Right lobe of liver (tissue), 6 donors: ENCODE measurements around the gene NIPA2. TPM values are rescaled to one million over a fixed set of nuclear protein-coding genes. Genes with fewer than 3 reads are reported as not detected.
"Not testable (repeated sequence)": the region's sequence is repeated elsewhere in the genome, so short reads cannot be mapped to it uniquely, and the experiment has no call there.

ENCODE experiments used
- ATAC-seq, 4 donors: fragments of 200-7000 bp; cut with Tn5 transposase; one replicate each; pipeline ENCODE4 v1.9.1; 2020; ENCODE audit warnings: mild to moderate bottlenecking in 4 of 4, moderate library complexity in 4 of 4
- DNase-seq, 3 donors: peaks; one replicate each; pipeline ENCODE4 v3.0.0-alpha.2; 2020
- H3K27ac ChIP-seq, 3 donors: fragments of 200-600 bp; one replicate each; pipeline ENCODE4 v1.8.0; 2022
- H3K27me3 ChIP-seq, 2 donors: fragments of 200-600 bp; one replicate each; pipeline ENCODE4 v1.8.0; 2022
- H3K36me3 ChIP-seq, 4 donors: fragments of 200-600 bp; sonication (generic) in 1 of 4; one replicate each; pipeline versions ENCODE4 v1.5.1 to v1.8.0; 2017 to 2022; ENCODE audit warnings: control low read depth in 1 of 4
- H3K4me1 ChIP-seq, 4 donors: fragments of 200-600 bp; sonication (generic) in 1 of 4; one replicate each; pipeline versions ENCODE4 v1.5.1 to v1.8.0; 2017 to 2022; ENCODE audit warnings: control low read depth in 1 of 4
- H3K4me3 ChIP-seq, 3 donors: fragments of 200-600 bp; one replicate each; pipeline ENCODE4 v1.8.0; 2022
- H3K9me3 ChIP-seq, 4 donors: fragments of 200-600 bp; sonication (generic) in 1 of 4; one replicate each; pipeline versions ENCODE4 v1.5.1 to v1.8.0; 2017 to 2022; ENCODE audit warnings: control low read depth in 1 of 4
- POLR2A ChIP-seq: fragments of 450-650 bp; IDR thresholded peaks from one replicate; pipeline ENCODE4 v1.6.1; 2017; ENCODE audit warnings: antibody characterized with exemption, mild to moderate bottlenecking
- WGBS: methylation state at CpG from one replicate; pipeline ENCODE4 v1.1.6; 2018; ENCODE audit warnings: low coverage, low lambda C conversion rate; ENCODE audit not compliant: insufficient coverage; ENCODE audit errors: missing lambda C conversion rate; 5-methylcytosine and 5-hydroxymethylcytosine counted together
- intact Hi-C, 2 donors: fragments of 100-400 bp; cut with DNase I; formaldehyde crosslinking; loops; one replicate each; pipeline versions ENCODE4 v1.11.2 to v1.14.1; 2022
- total RNA-seq, 6 experiments: library from RNA; depleted of rRNA in 2 of 6; stranded (reverse); fragments of >200 nt in 2 of 6; fragmentation: NEBNext Ultra II Directional in 3 of 6; extraction: Animal tissue kit (Norgen Biotek cat#: 25700) in 3 of 6; gene quantifications; one replicate each; pipeline versions ENCODE4 v1.1.0 to v1.2.4, GENCODE V29; 2016 to 2023
- TF ChIP-seq, protein P1 (sequence below), 4 donors: fragments of 200-600 bp in 3 of 4; fragments of 450-650 bp in 1 of 4; IDR thresholded peaks; one replicate each; pipeline versions ENCODE4 v1.5.1 to v1.8.0; 2016 to 2022; ENCODE audit warnings: antibody characterized with exemption in 4 of 4, mild to moderate bottlenecking in 2 of 4
- donor health status: DM: no; HTN: yes; CAD: no.
- donor health status: DM: no; HTN: no; CAD: no.
- donor health status: DM: no; HTN: no; CAD: no.
- donor health status: DM: no; HTN: yes; CAD: no.
- donor health status: DM: no; HTN: yes; CAD: no.

NIPA2 gene
- total RNA-seq, 6 experiments from 2014 or later, result 15.1 to 27.9 (median 21.3) TPM

DNA sequence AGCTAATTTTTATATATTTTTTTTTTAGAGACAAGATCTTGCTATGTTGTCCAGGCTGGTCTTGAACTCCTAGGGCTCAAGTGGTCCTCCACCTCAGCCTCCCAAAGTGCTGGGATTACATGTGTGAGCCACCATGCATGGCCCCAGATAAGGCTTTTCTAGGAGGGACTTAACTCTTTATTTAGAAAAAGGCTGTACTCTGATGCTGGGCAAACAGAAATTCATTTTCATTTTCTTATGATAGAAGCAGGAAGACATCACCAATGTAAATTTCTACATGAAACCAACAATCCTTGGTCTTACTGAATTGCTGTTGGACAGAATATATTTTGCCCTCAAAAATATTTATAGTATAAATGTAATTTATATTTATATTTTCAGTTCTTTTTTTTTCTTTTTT is 42.4 kb upstream of the NIPA2 start:
- no peak for ATAC-seq
- no peak for DNase-seq
- H3K36me3 ChIP-seq, result no peaks in the 10 kb centered on the region
- no peaks in the 10 kb centered on the region for H3K27me3 ChIP-seq
- no peak for TF ChIP-seq POLR2A
- TF ChIP-seq, protein P1, sequence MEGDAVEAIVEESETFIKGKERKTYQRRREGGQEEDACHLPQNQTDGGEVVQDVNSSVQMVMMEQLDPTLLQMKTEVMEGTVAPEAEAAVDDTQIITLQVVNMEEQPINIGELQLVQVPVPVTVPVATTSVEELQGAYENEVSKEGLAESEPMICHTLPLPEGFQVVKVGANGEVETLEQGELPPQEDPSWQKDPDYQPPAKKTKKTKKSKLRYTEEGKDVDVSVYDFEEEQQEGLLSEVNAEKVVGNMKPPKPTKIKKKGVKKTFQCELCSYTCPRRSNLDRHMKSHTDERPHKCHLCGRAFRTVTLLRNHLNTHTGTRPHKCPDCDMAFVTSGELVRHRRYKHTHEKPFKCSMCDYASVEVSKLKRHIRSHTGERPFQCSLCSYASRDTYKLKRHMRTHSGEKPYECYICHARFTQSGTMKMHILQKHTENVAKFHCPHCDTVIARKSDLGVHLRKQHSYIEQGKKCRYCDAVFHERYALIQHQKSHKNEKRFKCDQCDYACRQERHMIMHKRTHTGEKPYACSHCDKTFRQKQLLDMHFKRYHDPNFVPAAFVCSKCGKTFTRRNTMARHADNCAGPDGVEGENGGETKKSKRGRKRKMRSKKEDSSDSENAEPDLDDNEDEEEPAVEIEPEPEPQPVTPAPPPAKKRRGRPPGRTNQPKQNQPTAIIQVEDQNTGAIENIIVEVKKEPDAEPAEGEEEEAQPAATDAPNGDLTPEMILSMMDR (IDR thresholded peaks at IDR 0.05), result no peak
- no peaks in the 10 kb centered on the region for H3K9me3 ChIP-seq
- H3K4me3 ChIP-seq, result no peak overlapping the region
- intact Hi-C loops, result no loop called here
- H3K4me1 ChIP-seq, result no peaks in the 10 kb centered on the region
- H3K27ac ChIP-seq, result no peak overlapping the region

DNA sequence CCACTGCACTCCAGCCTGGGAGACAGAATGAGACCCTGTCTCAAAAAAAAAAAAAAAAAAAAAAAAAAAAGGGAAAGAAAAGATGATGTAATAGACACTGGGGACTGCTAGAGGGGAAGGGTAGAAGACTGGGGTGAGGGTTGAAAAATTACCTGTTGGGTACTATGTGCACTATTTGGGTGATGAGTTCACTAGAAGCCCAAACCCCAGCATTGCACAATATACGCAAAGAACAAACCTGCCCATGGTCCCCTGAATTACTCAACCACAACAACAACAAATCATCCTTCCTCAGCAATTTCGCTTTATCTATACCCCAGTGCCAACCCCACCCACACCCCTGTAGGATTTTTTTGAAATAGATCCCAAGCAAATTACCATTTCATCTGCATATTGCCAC is 38.6 kb upstream of the NIPA2 start:
- Histone ChIP-seq H3K27me3 (no peaks in the 10 kb centered on the region), H3K27ac (no peak overlapping the region), H3K4me1 (no peaks in the 10 kb centered on the region), H3K4me3 (no peak overlapping the region), H3K9me3 (no peaks in the 10 kb centered on the region), H3K36me3 (no peaks in the 10 kb centered on the region)
- ATAC-seq (peak in 2 of 4 donors; percentile 23 to 47), DNase-seq (no peak)
- TF ChIP-seq, protein P1 (IDR thresholded peaks at IDR 0.05), result no peak
- TF ChIP-seq POLR2A, result no peak
- whole genome bisulfite sequencing, result 29% methylated on average over 2 of the region's 2 CpGs
- intact Hi-C loops, result no loop called here

DNA sequence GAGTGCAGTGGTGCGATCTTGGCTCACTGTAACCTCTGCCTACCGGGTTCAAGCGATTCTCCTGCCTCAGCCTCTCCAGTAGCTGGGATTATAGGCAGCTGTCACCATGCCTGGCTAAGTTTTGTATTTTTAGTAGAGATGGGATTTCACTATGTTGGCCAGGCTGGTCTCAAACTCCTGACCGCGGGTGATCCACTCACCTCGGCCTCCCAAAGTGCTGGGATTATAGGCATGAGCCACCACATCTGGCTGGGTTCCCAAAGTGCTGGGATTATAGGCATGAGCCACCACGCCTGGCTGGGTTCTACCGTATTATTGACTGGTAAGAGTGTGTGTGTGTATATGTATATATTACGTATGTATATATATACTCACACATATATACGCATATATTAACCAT is 35.5 kb upstream of the NIPA2 start:
- DNase-seq, H3K4me3 ChIP-seq, intact Hi-C loops, H3K27ac ChIP-seq, ATAC-seq, H3K9me3 ChIP-seq, H3K36me3 ChIP-seq, H3K4me1 ChIP-seq, H3K27me3 ChIP-seq: not testable (repeated sequence)
- 97% methylated on average over 10 of the region's 10 CpGs for WGBS

DNA sequence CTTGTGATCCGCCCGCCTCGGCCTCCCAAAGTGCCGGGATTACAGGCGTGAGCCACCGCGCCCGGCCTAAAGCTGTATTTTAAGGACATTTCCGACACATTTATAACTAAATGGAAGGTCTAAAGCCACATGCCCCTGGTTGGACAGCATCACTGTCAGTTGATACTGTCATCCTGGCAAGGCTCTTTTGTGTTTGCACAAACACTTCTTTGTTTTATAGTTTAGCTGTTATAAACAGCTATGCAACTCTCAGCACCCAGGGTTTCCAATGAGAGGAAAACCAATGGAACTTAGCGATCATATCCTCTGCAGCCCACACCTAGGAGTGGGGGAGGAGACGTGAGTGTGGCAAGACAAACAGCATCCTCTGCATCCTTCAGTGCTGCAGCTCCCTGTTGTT is 32.3 kb upstream of the NIPA2 start:
- H3K36me3 ChIP-seq, result no peaks in the 10 kb centered on the region
- H3K4me3 ChIP-seq, result no peak overlapping the region
- intact Hi-C loops, result no loop called here
- no peak for ATAC-seq
- no peak for TF ChIP-seq POLR2A
- no peaks in the 10 kb centered on the region for H3K27me3 ChIP-seq
- H3K4me1 ChIP-seq, result peaks cover 0 to 7% (median 0%) of the 10 kb centered on the region in 4 donors
- no peak for DNase-seq
- H3K9me3 ChIP-seq, result no peaks in the 10 kb centered on the region
- WGBS, result 94% methylated on average over 9 of the region's 11 CpGs
- H3K27ac ChIP-seq, result no peak overlapping the region

DNA sequence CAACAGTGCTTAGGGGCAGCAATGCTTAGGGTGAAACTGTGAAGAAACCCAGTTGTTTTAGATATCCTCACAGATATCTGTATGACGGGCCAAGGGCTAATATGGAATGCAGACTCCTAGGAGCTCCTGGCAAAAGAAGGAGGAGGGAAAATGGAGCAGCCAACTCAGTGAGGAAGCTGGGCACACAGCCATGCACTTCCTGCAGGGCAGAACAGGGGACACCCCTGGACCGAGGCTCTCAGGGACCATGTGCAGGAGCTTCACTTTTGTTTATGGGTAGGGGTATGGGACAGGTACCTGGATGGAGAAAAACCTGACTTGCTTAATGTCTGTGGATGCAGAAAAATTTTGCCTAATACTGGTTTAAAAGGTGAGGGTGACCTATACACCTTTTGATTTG is 31.8 kb upstream of the NIPA2 start:
- H3K4me3 ChIP-seq, result no peak overlapping the region
- H3K36me3 ChIP-seq, result no peaks in the 10 kb centered on the region
- DNase-seq (no peak), ATAC-seq (no peak)
- H3K9me3 ChIP-seq, result no peaks in the 10 kb centered on the region
- H3K27me3 ChIP-seq, result no peaks in the 10 kb centered on the region
- H3K4me1 ChIP-seq, result peaks cover 0 to 7% (median 0%) of the 10 kb centered on the region in 4 donors
- TF ChIP-seq, protein P1 (IDR thresholded peaks at IDR 0.05), result no peak
- no peak for TF ChIP-seq POLR2A
- H3K27ac ChIP-seq, result no peak overlapping the region
- WGBS, result 42% methylated on average over 2 of the region's 2 CpGs
- intact Hi-C loops, result no loop called here

DNA sequence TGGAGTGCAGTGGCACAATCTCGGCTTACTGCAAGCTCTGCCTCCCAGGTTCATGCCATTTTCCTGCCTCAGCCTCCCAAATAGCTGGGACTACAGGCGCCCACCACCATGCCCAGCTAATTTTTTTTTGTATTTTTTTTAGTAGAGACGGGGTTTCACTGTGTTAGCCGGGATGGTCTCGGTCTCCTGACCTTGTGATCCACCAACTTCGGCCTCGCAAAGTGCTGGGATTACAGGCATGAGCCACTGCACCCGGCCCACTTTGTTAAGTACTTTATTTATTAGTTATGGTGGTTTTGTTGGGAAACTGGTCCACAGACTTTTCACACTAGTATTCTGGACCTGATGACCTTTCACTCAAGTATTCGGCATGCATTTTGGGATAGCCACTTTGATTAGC is 30.6 kb upstream of the NIPA2 start:
- H3K9me3 ChIP-seq, intact Hi-C loops, H3K27me3 ChIP-seq, H3K36me3 ChIP-seq, DNase-seq, H3K27ac ChIP-seq, H3K4me1 ChIP-seq, ATAC-seq, H3K4me3 ChIP-seq: not testable (repeated sequence)
- WGBS, result 77% methylated on average over 9 of the region's 9 CpGs
